Progenitor cell of endocrine pancreas (in vitro differentiated cells): ENCODE data around the gene PCBP3. TPM values are rescaled to one million over a fixed set of nuclear protein-coding genes. Genes with fewer than 3 reads are reported as not detected.
A peak's percentile ranks its signal among the peaks of the same experiment; 100 is the strongest.

Experiments used
- DNase-seq: peaks from one replicate; pipeline ENCODE4 v3.0.0; 2021; ENCODE audit warnings: low spot score; ENCODE audit not compliant: unreplicated experiment
- H3K27ac Mint-ChIP-seq: 2 replicates; pipeline ENCODE4 v1.8.0; 2021; ENCODE audit warnings: mild to moderate bottlenecking, moderate library complexity, mixed read lengths
- H3K27me3 Mint-ChIP-seq: 2 replicates; pipeline ENCODE4 v1.8.0; 2021; ENCODE audit warnings: mixed read lengths
- H3K36me3 Mint-ChIP-seq: 2 replicates; pipeline ENCODE4 v1.8.0; 2022; ENCODE audit warnings: mixed read lengths; ENCODE audit not compliant: insufficient read depth
- H3K4me1 Mint-ChIP-seq: 2 replicates; pipeline ENCODE4 v1.8.0; 2021; ENCODE audit warnings: low read depth, mixed read lengths
- H3K4me3 Mint-ChIP-seq: 2 replicates; pipeline ENCODE4 v1.8.0; 2021; ENCODE audit warnings: low read depth, mild to moderate bottlenecking, moderate library complexity, mixed read lengths
- H3K9me3 Mint-ChIP-seq: 2 replicates; pipeline ENCODE4 v1.8.0; 2021; ENCODE audit warnings: low read depth, mixed read lengths
- total RNA-seq: library from RNA; stranded (reverse); gene quantifications from 2 replicates; pipeline ENCODE4 v1.2.1, GENCODE V29; 2021
- TF ChIP-seq, protein P1 (sequence below): fragments of 200-600 bp; sonication (generic); IDR thresholded peaks from one replicate; pipeline ENCODE4 v1.5.0; 2021; ENCODE audit warnings: antibody characterized with exemption, mild to moderate bottlenecking; ENCODE audit not compliant: unreplicated experiment

Gene PCBP3
- total RNA-seq, 1 donor from 2014 or later: 3.7 TPM

- no peak for DNase-seq
- TF ChIP-seq, protein P1, sequence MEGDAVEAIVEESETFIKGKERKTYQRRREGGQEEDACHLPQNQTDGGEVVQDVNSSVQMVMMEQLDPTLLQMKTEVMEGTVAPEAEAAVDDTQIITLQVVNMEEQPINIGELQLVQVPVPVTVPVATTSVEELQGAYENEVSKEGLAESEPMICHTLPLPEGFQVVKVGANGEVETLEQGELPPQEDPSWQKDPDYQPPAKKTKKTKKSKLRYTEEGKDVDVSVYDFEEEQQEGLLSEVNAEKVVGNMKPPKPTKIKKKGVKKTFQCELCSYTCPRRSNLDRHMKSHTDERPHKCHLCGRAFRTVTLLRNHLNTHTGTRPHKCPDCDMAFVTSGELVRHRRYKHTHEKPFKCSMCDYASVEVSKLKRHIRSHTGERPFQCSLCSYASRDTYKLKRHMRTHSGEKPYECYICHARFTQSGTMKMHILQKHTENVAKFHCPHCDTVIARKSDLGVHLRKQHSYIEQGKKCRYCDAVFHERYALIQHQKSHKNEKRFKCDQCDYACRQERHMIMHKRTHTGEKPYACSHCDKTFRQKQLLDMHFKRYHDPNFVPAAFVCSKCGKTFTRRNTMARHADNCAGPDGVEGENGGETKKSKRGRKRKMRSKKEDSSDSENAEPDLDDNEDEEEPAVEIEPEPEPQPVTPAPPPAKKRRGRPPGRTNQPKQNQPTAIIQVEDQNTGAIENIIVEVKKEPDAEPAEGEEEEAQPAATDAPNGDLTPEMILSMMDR: no peak
- no peaks in the 10 kb centered on the region for H3K9me3 Mint-ChIP-seq
- H3K4me1 Mint-ChIP-seq: peaks cover 14% of the 10 kb centered on the region
- H3K4me3 Mint-ChIP-seq: no peak overlapping the region
- H3K27ac Mint-ChIP-seq: no peak overlapping the region
- no peaks in the 10 kb centered on the region for H3K27me3 Mint-ChIP-seq
- no peaks in the 10 kb centered on the region for H3K36me3 Mint-ChIP-seq
Observed at GRCh38 chr21:45918011-45918410, 274.5 kb downstream of the PCBP3 start.

- H3K4me1 Mint-ChIP-seq: peaks cover 14% of the 10 kb centered on the region
- no peak overlapping the region for H3K27ac Mint-ChIP-seq
- H3K27me3 Mint-ChIP-seq: no peaks in the 10 kb centered on the region
- no peaks in the 10 kb centered on the region for H3K9me3 Mint-ChIP-seq
- TF ChIP-seq, protein P1: no peak
- H3K4me3 Mint-ChIP-seq: no peak overlapping the region
- H3K36me3 Mint-ChIP-seq: no peaks in the 10 kb centered on the region
- DNase-seq: no peak
Observed at GRCh38 chr21:45918835-45919447, 275.4 kb downstream of the PCBP3 start.

- H3K36me3 Mint-ChIP-seq: no peaks in the 10 kb centered on the region
- no peak overlapping the region for H3K27ac Mint-ChIP-seq
- H3K27me3 Mint-ChIP-seq: no peaks in the 10 kb centered on the region
- H3K9me3 Mint-ChIP-seq: no peaks in the 10 kb centered on the region
- TF ChIP-seq, protein P1: no peak
- peaks cover 14% of the 10 kb centered on the region for H3K4me1 Mint-ChIP-seq
- DNase-seq: no peak
- H3K4me3 Mint-ChIP-seq: no peak overlapping the region
Observed at GRCh38 chr21:45919593-45919992, 276.1 kb downstream of the PCBP3 start.

DNA sequence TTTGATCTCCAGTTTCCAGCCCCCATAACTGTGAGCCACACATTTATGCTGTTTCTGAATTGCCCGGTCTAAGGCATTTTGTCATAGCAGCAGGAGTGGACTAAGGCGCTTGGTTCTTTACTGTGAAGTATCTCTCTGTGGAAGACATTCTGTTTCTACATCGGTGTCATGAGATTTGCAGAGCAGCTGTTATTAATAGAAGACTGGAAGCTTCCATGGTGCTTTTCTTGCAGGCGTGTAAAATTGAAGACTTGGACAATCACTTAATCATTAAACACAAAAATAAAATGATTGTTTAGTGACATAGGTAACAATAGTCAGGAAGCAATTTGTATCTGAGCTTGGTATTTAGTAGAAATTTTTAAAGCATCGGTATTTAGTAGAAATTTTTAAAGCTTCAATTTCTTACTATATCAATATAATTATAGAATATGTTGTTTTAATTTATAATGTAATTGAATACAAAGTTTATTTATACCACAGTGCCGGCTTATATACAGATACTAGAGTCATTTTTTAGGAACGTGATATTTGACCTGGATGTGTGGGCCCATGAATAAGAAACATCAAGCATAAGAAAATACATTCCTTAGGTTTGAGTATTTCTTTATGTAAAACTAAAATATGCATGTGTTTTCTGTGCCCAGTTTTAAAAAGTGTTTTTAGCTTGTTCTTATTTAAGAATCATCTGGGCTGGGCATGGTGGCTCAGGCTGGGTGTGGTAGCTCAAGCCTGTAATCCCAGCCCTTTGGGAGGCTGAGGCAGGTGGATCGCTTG is 277.5 kb downstream of the PCBP3 start:
- Mint-ChIP-seq H3K27ac (no peak overlapping the region), H3K9me3 (no peaks in the 10 kb centered on the region), H3K4me1 (peaks cover 7% of the 10 kb centered on the region), H3K27me3 (peaks cover 3% of the 10 kb centered on the region), H3K36me3 (no peaks in the 10 kb centered on the region), H3K4me3 (no peak overlapping the region)
- DNase-seq: no peak
- TF ChIP-seq, protein P1: no peak

GRCh38 chr21:45921917-45922316 is 278.4 kb downstream of the PCBP3 start:
- Mint-ChIP-seq H3K27me3 (peaks cover 9% of the 10 kb centered on the region), H3K4me3 (no peak overlapping the region), H3K36me3 (no peaks in the 10 kb centered on the region), H3K9me3 (no peaks in the 10 kb centered on the region), H3K4me1 (peaks cover 6% of the 10 kb centered on the region), H3K27ac (peak overlapping the region; percentile 42)
- DNase-seq: no peak
- TF ChIP-seq, protein P1: no peak
